ENCODE measurements around the gene ANKFY1.
A peak's percentile ranks its signal among the peaks of the same experiment; 100 is the strongest.
"Not testable (repeated sequence)": the region's sequence is repeated elsewhere in the genome, so short reads cannot be mapped to it uniquely, and the experiment has no call there.

The ANKFY1 gene

GRCh38 chr17:4155980-4156620, 107.7 kb downstream of the ANKFY1 start:
- DNase-seq (ENCODE audit: low spot score) = no peak

- DNase-seq (ENCODE audit: low spot score) = no peak
Observed at GRCh38 chr17:4154201-4154600, 109.6 kb downstream of the ANKFY1 start.

GRCh38 chr17:4152471-4152870, 111.3 kb downstream of the ANKFY1 start:
- no peak for DNase-seq (ENCODE audit: low spot score)

- DNase-seq (ENCODE audit: low spot score) = no peak
Observed at GRCh38 chr17:4150096-4150495, 113.7 kb downstream of the ANKFY1 start.

- DNase-seq (ENCODE audit: low spot score) = no peak
Observed at GRCh38 chr17:4148611-4149308, 115.0 kb downstream of the ANKFY1 start.

- peak; percentile 56 for DNase-seq (ENCODE audit: low spot score)
Observed at GRCh38 chr17:4147751-4148310, 115.9 kb downstream of the ANKFY1 start.

GRCh38 chr17:4146641-4147040, 117.1 kb downstream of the ANKFY1 start:
- DNase-seq (ENCODE audit: low spot score) = no peak

- no peak for DNase-seq (ENCODE audit: low spot score)
Observed at GRCh38 chr17:4144422-4144747, 119.4 kb downstream of the ANKFY1 start.

GRCh38 chr17:4143563-4144421, 120.0 kb downstream of the ANKFY1 start:
- peak; percentile 89 for DNase-seq (ENCODE audit: low spot score)

- no peak for DNase-seq (ENCODE audit: low spot score)
Observed at GRCh38 chr17:4142107-4142900, 121.5 kb downstream of the ANKFY1 start.

- no peak for DNase-seq (ENCODE audit: low spot score)
Observed at GRCh38 chr17:4140125-4140524, 123.7 kb downstream of the ANKFY1 start.

GRCh38 chr17:4138906-4139526, 124.8 kb downstream of the ANKFY1 start:
- not testable (repeated sequence) for DNase-seq (ENCODE audit: low spot score)

- DNase-seq (ENCODE audit: low spot score) = peak; percentile 39
Observed at GRCh38 chr17:4136373-4136772, 127.4 kb downstream of the ANKFY1 start.

GRCh38 chr17:4135489-4135888, 128.3 kb downstream of the ANKFY1 start:
- DNase-seq (ENCODE audit: low spot score) = no peak

- DNase-seq (ENCODE audit: low spot score) = no peak
Observed at GRCh38 chr17:4134721-4135120, 129.1 kb downstream of the ANKFY1 start.

- peak; percentile 38 for DNase-seq (ENCODE audit: low spot score)
Observed at GRCh38 chr17:4130715-4131114, 133.1 kb downstream of the ANKFY1 start.

- no peak for DNase-seq (ENCODE audit: low spot score)
Observed at GRCh38 chr17:4127555-4127954, 136.2 kb downstream of the ANKFY1 start.

- no peak for DNase-seq (ENCODE audit: low spot score)
Observed at GRCh38 chr17:4125552-4125951, 138.2 kb downstream of the ANKFY1 start.

GRCh38 chr17:4124999-4125398, 138.8 kb downstream of the ANKFY1 start:
- DNase-seq (ENCODE audit: low spot score) = no peak

- DNase-seq (ENCODE audit: low spot score) = no peak
Observed at GRCh38 chr17:4120332-4120731, 143.4 kb downstream of the ANKFY1 start.

GRCh38 chr17:4119299-4119698, 144.5 kb downstream of the ANKFY1 start:
- DNase-seq (ENCODE audit: low spot score) = no peak
